Measurements from ENCODE around the gene RPS8.
"Not testable (repeated sequence)": the region's sequence is repeated elsewhere in the genome, so short reads cannot be mapped to it uniquely, and the experiment has no call there.

DNA sequence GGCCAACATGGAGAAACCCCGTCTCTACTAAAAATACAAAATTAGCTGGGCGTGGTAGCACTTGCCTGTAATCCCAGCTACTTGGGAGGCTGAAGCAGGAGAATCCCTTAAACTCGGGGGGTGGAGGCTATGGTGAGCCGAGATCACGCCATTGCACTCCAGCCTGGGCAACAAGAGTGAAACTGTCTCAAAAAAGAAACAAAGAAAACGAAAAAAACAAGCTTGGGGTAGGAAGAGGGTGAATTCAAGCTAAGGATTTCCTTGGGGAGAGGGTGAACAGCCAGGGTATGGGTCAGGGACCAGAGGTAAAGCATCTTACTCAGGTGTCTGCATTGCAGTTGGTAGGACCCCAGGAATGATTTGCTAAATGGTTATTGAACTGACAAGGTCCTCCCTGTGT lies 8.9 kb upstream of the RPS8 start:
- TF ChIP-seq, protein P1, sequence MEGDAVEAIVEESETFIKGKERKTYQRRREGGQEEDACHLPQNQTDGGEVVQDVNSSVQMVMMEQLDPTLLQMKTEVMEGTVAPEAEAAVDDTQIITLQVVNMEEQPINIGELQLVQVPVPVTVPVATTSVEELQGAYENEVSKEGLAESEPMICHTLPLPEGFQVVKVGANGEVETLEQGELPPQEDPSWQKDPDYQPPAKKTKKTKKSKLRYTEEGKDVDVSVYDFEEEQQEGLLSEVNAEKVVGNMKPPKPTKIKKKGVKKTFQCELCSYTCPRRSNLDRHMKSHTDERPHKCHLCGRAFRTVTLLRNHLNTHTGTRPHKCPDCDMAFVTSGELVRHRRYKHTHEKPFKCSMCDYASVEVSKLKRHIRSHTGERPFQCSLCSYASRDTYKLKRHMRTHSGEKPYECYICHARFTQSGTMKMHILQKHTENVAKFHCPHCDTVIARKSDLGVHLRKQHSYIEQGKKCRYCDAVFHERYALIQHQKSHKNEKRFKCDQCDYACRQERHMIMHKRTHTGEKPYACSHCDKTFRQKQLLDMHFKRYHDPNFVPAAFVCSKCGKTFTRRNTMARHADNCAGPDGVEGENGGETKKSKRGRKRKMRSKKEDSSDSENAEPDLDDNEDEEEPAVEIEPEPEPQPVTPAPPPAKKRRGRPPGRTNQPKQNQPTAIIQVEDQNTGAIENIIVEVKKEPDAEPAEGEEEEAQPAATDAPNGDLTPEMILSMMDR (IDR thresholded peaks at IDR 0.05): not testable (repeated sequence)
- TF ChIP-seq POLR2A, EP300 (IDR thresholded peaks at IDR 0.05): not testable (repeated sequence)
